K562 treated with DMSO at 1 percent for 12 hours (cell line): Measurements from ENCODE around the gene HELB. TPM values are rescaled to one million over a fixed set of nuclear protein-coding genes. Genes with fewer than 3 reads are reported as not detected.

Experiments used
- total RNA-seq: library from RNA; unstranded; fragments of 300-600 nt; gene quantifications from 2 replicates; pipeline ENCODE4 v1.2.3, GENCODE V29; 2022; ENCODE audit not compliant: insufficient read depth

The HELB gene
- total RNA-seq, result 0.35 and 1.5 TPM in 2 replicates

DNA sequence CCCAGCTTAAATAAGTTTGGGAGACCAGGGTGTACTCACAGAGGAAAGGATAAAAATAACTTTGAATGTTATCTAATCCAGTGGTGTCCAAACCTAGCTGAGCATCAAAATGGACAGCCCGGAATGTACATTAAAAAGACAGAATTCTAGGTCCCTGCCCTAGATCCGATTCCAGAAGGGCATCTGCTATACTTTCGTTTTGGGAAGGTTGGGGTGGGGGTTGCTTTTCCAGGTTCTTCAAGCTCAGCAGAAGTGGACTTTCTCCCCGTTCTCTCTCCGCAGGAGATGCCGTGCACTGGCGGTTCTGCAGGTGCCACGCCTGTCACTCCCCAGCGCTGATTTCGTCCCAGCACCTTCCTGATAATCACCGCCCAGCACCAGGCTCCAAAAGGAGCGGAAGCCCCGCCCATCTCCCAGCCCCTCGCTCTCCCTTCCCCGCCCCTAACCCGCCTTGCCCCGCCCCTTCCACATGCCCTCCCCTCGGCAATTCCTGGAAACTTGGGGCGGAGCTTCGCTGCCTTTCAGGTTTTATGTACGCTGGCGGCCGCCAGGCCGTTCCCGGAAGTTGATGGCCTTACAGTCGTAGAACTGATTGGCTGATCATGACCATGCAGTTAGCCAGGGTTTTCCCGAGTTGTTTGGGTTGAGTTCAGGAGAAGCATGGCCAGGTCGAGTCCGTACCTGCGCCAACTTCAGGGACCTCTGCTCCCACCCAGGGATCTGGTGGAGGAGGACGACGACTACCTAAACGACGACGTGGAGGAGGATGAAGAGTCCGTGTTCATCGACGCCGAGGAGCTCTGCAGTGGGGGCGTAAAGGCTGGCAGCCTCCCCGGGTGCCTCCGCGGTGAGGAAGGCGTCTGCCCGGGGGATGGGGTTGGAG lies at the start of gene HELB:
Gene HELB, plus strand, starts transcription at position 550 of the 883 bp plus-strand sequence. Its CDS starts 111 bp downstream, at position 661.

Other genes with a start within 250 kb of the HELB start
- 15.2 and 18.5 TPM in 2 replicates for gene LLPH, start 171.7 kb upstream of the HELB start, total RNA-seq
- 47.8 and 63.9 TPM in 2 replicates for gene TMBIM4, start 132.5 kb upstream of the HELB start, total RNA-seq
- not detected in 2 replicates for gene IRAK3, start 113.3 kb upstream of the HELB start, total RNA-seq